Neural crest cell (in vitro differentiated cells): ENCODE measurements around the gene IL17RA. TPM values are rescaled to one million over a fixed set of nuclear protein-coding genes. Genes with fewer than 3 reads are reported as not detected.

Experiments
- DNase-seq: peaks from one replicate; pipeline ENCODE4 v3.0.0; 2021; ENCODE audit warnings: low read depth, mixed read lengths, low spot score
- H3K27ac Mint-ChIP-seq: one replicate; pipeline ENCODE4 v1.8.0; 2021; ENCODE audit warnings: mild to moderate bottlenecking, mixed read lengths; ENCODE audit not compliant: unreplicated experiment
- H3K27me3 Mint-ChIP-seq: 2 replicates; pipeline ENCODE4 v1.8.0; 2021; ENCODE audit warnings: low read depth, mild to moderate bottlenecking, mixed read lengths
- H3K36me3 Mint-ChIP-seq: 2 replicates; pipeline ENCODE4 v1.8.0; 2021; ENCODE audit warnings: low read depth, mild to moderate bottlenecking, mixed read lengths
- H3K4me1 Mint-ChIP-seq: 2 replicates; pipeline ENCODE4 v1.8.0; 2021; ENCODE audit warnings: mixed read lengths
- H3K4me3 Mint-ChIP-seq: one replicate; pipeline ENCODE4 v1.8.0; 2021; ENCODE audit warnings: mild to moderate bottlenecking, mixed read lengths
- H3K9me3 Mint-ChIP-seq: 2 replicates; pipeline ENCODE4 v1.8.0; 2021; ENCODE audit warnings: mixed read lengths
- total RNA-seq: library from RNA; stranded (reverse); gene quantifications from 2 replicates; pipeline ENCODE4 v1.2.1, GENCODE V29; 2021
- TF ChIP-seq, protein P1 (sequence below): fragments of 200-600 bp; sonication (generic); conservative IDR thresholded peaks from 2 replicates; pipeline ENCODE4 v1.5.0; 2021; ENCODE audit warnings: antibody characterized with exemption, mild to moderate bottlenecking

The IL17RA gene
- total RNA-seq, 1 donor from 2014 or later, result 7.1 TPM

DNA sequence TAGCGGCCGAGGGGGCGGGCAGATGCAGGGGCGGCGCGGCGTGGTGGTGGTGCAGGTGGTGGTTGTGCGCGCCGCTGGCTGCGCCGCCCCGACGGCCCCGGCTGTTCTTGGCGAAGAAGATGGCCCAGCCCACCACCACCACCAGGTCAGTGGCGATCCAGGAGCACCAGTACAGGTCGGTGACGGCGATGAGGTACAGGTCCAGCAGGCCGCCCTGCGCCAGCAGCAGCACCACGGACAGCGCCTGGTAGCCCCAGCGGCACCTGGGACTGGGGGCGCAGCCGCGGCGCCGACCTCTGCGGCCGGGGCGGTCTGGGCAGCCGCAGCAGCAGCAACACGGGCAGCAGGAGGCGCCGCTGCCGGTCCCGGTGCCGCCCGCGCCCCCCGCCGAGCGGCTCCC lies 35.5 kb downstream of the IL17RA start:
- DNase-seq, result peak; percentile 59
- Mint-ChIP-seq H3K36me3 (no peaks in the 10 kb centered on the region), H3K27me3 (peaks cover 6% of the 10 kb centered on the region), H3K27ac (no peak overlapping the region), H3K4me1 (peaks cover 34% of the 10 kb centered on the region), H3K9me3 (no peaks in the 10 kb centered on the region), H3K4me3 (no peak overlapping the region)
- TF ChIP-seq, protein P1, sequence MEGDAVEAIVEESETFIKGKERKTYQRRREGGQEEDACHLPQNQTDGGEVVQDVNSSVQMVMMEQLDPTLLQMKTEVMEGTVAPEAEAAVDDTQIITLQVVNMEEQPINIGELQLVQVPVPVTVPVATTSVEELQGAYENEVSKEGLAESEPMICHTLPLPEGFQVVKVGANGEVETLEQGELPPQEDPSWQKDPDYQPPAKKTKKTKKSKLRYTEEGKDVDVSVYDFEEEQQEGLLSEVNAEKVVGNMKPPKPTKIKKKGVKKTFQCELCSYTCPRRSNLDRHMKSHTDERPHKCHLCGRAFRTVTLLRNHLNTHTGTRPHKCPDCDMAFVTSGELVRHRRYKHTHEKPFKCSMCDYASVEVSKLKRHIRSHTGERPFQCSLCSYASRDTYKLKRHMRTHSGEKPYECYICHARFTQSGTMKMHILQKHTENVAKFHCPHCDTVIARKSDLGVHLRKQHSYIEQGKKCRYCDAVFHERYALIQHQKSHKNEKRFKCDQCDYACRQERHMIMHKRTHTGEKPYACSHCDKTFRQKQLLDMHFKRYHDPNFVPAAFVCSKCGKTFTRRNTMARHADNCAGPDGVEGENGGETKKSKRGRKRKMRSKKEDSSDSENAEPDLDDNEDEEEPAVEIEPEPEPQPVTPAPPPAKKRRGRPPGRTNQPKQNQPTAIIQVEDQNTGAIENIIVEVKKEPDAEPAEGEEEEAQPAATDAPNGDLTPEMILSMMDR, result no peak

DNA sequence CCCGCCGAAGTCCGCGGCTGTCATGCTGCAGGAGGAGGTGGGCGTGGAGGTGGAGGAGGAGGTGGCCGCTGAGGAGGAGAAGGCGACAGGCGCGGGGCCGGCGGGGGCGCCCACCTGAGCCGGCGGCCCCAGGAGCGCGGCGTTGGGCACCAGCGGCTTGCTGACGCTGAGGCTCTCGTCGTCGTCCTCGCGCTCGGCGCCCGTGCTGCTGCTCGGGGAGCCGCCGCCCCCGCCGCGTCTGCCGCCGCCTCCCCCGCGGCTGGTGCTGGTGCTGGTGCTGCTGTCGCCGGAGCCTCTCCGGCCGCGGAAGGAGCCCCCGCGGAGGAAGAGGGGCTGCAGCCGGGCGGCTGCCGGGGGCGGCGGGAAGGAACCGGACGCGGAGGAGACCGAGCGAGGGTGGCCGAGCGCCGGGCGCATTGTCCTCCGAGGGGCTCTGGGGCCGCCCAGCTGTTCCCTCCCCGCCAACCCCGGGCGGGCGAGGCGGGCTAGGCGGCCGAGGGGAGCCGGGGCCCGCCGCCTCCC lies 36.0 kb downstream of the IL17RA start:
- Mint-ChIP-seq H3K36me3 (no peaks in the 10 kb centered on the region), H3K4me1 (peaks cover 34% of the 10 kb centered on the region), H3K27ac (no peak overlapping the region), H3K4me3 (no peak overlapping the region), H3K9me3 (no peaks in the 10 kb centered on the region), H3K27me3 (peaks cover 6% of the 10 kb centered on the region)
- TF ChIP-seq, protein P1, result no peak
- DNase-seq, result peak; percentile 14

DNA sequence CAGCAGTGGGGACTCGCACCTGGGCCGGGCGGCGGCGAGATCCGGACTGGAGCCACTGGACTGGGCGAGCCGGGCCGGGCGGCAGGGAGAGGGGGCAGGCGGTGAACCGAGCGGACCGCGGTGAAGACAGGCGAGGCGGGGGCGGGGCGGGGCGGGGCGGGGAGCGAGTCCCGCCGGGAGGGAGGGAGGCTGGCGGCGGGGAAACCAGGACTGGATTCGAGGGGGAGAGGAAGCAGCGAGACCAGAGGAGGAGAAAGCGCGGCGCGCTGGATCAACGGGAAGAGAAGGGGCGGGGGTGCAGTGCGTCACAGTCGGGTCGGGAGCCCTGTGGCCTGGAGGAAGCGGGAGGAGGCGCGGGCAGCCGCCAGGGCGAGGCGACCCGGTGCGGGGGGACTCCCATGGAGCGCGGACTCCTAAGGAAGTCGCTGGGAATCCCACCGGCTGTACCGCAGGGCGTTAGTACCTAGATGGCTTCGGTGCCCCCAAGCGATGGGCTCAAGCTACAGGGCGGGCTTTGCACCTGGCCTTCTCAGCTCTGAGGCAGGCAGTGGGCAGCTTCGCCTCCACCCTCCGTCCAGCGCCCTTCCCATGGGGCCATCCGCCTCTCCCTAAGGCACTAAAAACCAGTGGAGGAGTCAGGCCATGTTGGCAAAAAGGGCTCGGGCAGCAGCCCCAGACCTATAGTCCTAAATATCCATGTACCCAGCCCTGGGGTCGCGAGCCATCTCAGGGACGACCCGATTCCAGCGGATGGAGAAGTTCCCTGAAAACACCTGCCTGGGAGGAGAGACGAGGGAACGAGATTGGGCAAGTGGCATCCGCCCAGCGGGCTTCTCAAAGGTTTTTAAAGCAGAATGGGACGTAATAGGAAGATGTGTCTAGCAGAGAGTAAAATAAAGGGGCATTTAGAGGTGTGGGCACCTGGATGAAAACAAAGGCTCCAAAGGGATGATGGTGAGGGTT lies 36.7 kb downstream of the IL17RA start, which contains the start of gene TMEM121B:
TSS of gene TMEM121B (minus strand) at position 128 of the 963 bp plus-strand sequence. CDS start 233 bp downstream, outside the sequence.
- Mint-ChIP-seq H3K27ac (peak within 1 kb of the TSS; percentile 91), H3K9me3 (no peaks in the 10 kb centered on the region)
- TF ChIP-seq, protein P1, result no peak

DNA sequence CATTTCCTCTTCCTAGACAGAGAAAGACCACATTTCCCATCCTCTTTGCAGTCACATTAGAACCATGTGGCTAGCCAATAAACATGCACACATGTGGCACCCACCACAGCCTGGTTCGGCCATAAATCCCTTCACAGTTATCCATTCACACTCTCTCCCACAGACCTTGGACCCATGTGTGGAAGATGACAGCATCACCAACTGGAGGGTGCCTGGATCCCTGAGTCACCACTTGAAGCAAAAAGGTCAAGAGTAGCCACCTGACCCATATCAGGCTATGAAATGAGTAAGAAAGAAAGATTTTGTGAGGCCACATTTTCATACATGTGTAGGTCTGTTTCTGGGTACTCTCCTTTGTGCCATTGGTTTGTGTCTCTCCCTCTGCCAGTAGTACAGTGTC lies 45.4 kb downstream of the IL17RA start:
- H3K4me3 Mint-ChIP-seq, result no peak overlapping the region
- TF ChIP-seq, protein P1, result no peak
- H3K27me3 Mint-ChIP-seq, result no peaks in the 10 kb centered on the region
- peaks cover 7% of the 10 kb centered on the region for H3K4me1 Mint-ChIP-seq
- H3K9me3 Mint-ChIP-seq, result no peaks in the 10 kb centered on the region
- peak overlapping the region; percentile 5 for H3K27ac Mint-ChIP-seq
- DNase-seq, result no peak
- peaks cover 6% of the 10 kb centered on the region for H3K36me3 Mint-ChIP-seq

More for the DNA sequence above, 36.7 kb downstream of the IL17RA start, which contains the start of gene TMEM121B:
- H3K4me1 Mint-ChIP-seq, result peaks cover 32% of the 10 kb centered on the region
- no peaks in the 10 kb centered on the region for H3K36me3 Mint-ChIP-seq
- peak within 1 kb of the TSS; percentile 91 for H3K4me3 Mint-ChIP-seq
- H3K27me3 Mint-ChIP-seq, result peaks cover 6% of the 10 kb centered on the region
- DNase-seq, result peak; percentile 75

DNA sequence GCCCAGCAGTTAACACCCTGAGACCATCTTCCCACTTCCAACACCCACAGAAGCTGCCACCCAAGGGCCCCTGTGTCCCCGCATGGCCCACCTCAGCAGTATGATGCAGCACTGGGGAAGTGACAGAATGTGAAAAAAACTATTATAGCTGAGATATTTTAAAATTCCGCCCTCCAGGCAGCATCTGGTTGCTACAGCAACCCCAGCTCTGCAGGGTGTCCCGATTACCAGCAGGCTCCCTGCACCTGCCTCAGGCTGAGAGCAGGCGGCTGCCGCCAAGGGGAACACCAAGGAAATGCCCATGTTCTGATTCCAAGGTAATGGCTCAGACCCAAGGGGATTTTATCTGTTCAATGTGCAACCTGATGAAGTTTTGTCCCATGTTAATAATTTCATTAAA lies 46.9 kb downstream of the IL17RA start:
- no peaks in the 10 kb centered on the region for H3K9me3 Mint-ChIP-seq

More for the DNA sequence above, 46.9 kb downstream of the IL17RA start:
- no peak for DNase-seq
- Mint-ChIP-seq H3K4me1 (peaks cover 7% of the 10 kb centered on the region), H3K36me3 (peaks cover 6% of the 10 kb centered on the region), H3K27ac (no peak overlapping the region), H3K4me3 (no peak overlapping the region), H3K27me3 (no peaks in the 10 kb centered on the region)
- TF ChIP-seq, protein P1, result no peak
